Mucosa of descending colon (tissue), 3 donors: Measurements from ENCODE around the gene TSPAN18. TPM values are rescaled to one million over a fixed set of nuclear protein-coding genes. Genes with fewer than 3 reads are reported as not detected.

ENCODE experiments used
- ATAC-seq: fragments of 200-7000 bp; cut with Tn5 transposase; one replicate; pipeline ENCODE4 v1.9.1; 2020; ENCODE audit warnings: mild to moderate bottlenecking, moderate library complexity
- DNase-seq, 3 donors: peaks; one replicate each; pipeline ENCODE4 v3.0.0-alpha.2; 2020
- H3K36me3 ChIP-seq: fragments of 200-600 bp; one replicate; pipeline ENCODE4 v1.8.0; 2021; ENCODE audit warnings: low read depth, mild to moderate bottlenecking
- H3K4me1 ChIP-seq: fragments of 200-600 bp; one replicate; pipeline ENCODE4 v1.8.0; 2021; ENCODE audit warnings: low read depth, mild to moderate bottlenecking
- H3K4me3 ChIP-seq: fragments of 200-600 bp; one replicate; pipeline ENCODE4 v1.8.0; 2021; ENCODE audit warnings: mild to moderate bottlenecking
- H3K9me3 ChIP-seq: fragments of 200-600 bp; one replicate; pipeline ENCODE4 v1.8.0; 2021; ENCODE audit warnings: mild to moderate bottlenecking
- intact Hi-C, 2 donors: fragments of 100-400 bp; cut with DNase I in 1 of 2; cut with micrococcal nuclease in 1 of 2; formaldehyde crosslinking; loops; one replicate each; pipeline versions ENCODE4 v1.11.0 to v1.11.1; 2022; cut with DNase I, micrococcal nuclease
- total RNA-seq, 3 donors: library from RNA; stranded (reverse); fragmentation: NEBNext Ultra II Directional in 2 of 3; extraction: Animal tissue kit (Norgen Biotek cat#: 25700) in 2 of 3; gene quantifications; one replicate each; pipeline versions ENCODE4 v1.2.1 to v1.2.4, GENCODE V29; 2021 to 2023
- TF ChIP-seq, protein P1 (sequence below): fragments of 200-600 bp; IDR thresholded peaks from one replicate; pipeline ENCODE4 v1.8.0; 2022; ENCODE audit warnings: antibody characterized with exemption, mild to moderate bottlenecking
- donor health status: DM: no; HTN: no; CAD: no; lungs with moderate emphysema.
- donor health status: DM: no; HTN: no; CAD: no.
- donor health status: DM: no; HTN: yes; CAD: no.

TSPAN18 gene
- total RNA-seq, 3 donors from 2014 or later = 3.6 to 63.2 (median 8.5) TPM

DNA sequence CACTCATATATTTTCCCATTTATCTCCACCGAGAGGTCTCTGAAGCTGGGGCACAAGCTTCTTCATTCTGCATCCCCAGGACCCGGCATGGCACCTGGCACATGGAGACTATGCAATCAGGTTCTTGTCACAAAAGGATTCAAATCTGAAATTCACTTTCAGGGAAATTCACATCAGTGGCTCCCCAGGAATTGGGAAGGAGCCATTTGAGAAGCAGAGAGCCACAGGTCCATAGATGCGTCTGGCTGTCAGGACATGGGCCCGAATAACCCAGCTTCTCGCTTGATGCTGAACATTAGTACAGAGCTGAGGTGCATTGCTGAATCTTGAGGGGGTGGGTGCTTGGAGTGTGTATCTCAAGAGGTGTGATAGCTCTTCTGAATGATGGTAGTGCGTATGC lies 82.5 kb downstream of the TSPAN18 start:
- DNase-seq (no peak), ATAC-seq (no peak)
- no peaks in the 10 kb centered on the region for H3K4me1 ChIP-seq
- H3K36me3 ChIP-seq = no peaks in the 10 kb centered on the region
- intact Hi-C loops = no loop called here
- TF ChIP-seq, protein P1, sequence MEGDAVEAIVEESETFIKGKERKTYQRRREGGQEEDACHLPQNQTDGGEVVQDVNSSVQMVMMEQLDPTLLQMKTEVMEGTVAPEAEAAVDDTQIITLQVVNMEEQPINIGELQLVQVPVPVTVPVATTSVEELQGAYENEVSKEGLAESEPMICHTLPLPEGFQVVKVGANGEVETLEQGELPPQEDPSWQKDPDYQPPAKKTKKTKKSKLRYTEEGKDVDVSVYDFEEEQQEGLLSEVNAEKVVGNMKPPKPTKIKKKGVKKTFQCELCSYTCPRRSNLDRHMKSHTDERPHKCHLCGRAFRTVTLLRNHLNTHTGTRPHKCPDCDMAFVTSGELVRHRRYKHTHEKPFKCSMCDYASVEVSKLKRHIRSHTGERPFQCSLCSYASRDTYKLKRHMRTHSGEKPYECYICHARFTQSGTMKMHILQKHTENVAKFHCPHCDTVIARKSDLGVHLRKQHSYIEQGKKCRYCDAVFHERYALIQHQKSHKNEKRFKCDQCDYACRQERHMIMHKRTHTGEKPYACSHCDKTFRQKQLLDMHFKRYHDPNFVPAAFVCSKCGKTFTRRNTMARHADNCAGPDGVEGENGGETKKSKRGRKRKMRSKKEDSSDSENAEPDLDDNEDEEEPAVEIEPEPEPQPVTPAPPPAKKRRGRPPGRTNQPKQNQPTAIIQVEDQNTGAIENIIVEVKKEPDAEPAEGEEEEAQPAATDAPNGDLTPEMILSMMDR = no peak
- H3K4me3 ChIP-seq = no peak overlapping the region
- no peaks in the 10 kb centered on the region for H3K9me3 ChIP-seq

DNA sequence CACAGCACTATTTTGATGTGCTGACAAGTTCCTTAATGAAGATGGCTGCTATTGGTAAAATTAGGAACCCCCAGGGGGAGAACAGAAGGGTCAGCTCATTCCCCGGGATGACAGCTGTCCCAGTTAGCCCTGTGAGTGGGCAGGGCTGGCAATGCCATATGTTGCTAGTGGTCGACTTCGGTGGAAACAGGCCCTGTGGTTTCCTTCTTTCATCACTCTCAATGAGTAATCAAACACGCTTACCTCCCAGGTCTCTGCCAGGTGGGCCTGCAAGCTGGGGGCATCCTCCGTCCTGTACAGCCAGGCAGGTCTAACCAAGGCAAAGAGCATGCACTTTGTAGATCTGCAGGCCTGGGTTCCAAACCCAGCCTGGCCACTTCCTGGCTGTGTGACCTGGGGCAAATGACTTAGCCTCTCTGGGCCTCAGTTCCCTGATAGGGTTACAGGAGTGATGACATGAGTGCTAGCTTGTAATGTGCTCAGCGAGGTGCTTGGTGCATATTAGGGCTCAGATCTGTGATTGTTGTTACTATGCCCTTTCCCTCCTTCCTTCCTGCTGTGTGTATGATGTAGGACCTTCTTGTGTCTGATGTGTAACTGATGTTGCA lies 85.2 kb downstream of the TSPAN18 start:
- DNase-seq = no peak
- Histone ChIP-seq H3K4me3 (no peak overlapping the region), H3K4me1 (no peaks in the 10 kb centered on the region), H3K36me3 (no peaks in the 10 kb centered on the region), H3K9me3 (no peaks in the 10 kb centered on the region)
- intact Hi-C loops = no loop called here
- no peak for ATAC-seq
- TF ChIP-seq, protein P1 = no peak

DNA sequence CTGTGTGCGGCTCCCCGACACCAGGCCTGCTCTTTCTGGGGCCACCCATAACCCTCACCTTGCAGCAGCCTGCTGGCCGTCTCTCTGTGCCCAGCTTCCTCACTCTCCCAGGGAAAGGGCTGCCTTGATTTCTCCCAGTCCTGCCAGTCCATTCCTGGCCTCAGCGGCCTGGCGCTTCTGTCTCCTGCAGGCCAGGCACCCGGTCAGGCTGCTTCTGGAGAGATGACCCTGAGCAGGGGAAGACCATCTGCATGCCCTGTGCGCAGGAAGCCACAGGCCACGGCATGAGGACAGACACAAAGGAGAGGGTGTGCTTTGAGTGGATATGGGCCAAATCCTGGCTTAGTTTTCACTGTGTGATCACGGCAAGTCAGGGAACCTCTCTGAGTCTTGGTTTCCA lies 86.2 kb downstream of the TSPAN18 start:
- Histone ChIP-seq H3K9me3 (no peaks in the 10 kb centered on the region), H3K4me3 (no peak overlapping the region), H3K4me1 (no peaks in the 10 kb centered on the region), H3K36me3 (no peaks in the 10 kb centered on the region)
- DNase-seq = no peak
- TF ChIP-seq, protein P1 = no peak
- intact Hi-C loops = no loop called here
- ATAC-seq = no peak

DNA sequence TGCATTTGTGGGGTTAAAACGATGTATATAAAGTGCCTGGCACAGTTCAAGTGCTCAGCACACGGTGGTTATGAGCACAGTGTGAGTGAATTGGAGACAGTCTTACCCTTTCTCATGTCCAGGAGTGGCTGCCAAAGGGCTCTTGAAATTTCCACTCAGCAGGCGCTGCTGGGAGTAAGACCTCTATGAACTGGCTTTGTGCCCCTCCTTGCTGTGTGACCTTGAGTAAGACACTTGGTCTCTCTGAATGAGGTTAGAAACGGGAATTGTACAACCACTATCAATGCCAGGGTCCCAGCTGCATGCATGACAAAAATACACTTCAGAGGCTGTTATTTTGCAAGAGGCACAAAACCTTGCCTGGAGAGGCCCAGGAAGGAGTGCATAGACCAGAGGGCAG lies 86.6 kb downstream of the TSPAN18 start:
- intact Hi-C loops = no loop called here
- no peaks in the 10 kb centered on the region for H3K36me3 ChIP-seq
- DNase-seq = no peak
- H3K9me3 ChIP-seq = no peaks in the 10 kb centered on the region
- no peak overlapping the region for H3K4me3 ChIP-seq
- no peaks in the 10 kb centered on the region for H3K4me1 ChIP-seq
- TF ChIP-seq, protein P1 = no peak
- no peak for ATAC-seq

DNA sequence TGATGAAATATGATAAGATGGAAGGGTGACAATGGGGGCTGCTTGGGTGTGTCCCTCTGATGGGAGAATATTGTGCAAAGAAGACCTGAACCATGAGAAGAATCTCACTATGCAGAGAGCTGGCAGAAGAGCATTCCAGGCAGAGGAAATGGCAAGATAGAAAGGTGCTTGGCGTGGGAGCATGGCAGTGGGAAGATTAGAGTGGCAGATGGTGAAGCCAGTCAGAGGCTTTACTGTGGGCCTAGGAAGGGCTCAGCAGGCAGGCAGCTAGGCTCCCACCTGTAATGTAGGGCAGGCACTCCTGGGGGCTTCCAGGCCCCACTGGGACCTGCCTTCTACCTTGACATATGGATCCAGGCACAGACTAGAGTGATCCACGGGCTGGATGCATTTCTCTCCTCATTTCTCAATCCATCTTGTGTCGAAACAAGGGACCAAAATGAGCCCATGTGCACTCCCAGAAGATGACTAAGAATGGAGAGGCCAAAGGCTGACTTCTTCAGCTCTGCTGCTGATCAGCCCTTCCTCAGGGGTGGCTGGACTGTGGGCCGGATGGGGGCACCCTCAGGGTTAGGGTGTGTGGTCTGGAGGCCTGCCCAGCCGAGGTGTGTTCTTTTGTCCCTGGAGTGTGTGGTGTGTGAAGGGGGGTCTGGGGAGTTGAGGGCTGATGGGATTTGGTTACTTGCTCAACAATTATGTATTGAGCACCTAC lies 88.3 kb downstream of the TSPAN18 start:
- no peak overlapping the region for H3K4me3 ChIP-seq
- H3K9me3 ChIP-seq = no peaks in the 10 kb centered on the region
- TF ChIP-seq, protein P1 = no peak
- DNase-seq (no peak), ATAC-seq (no peak)
- no peaks in the 10 kb centered on the region for H3K4me1 ChIP-seq
- no peaks in the 10 kb centered on the region for H3K36me3 ChIP-seq
- intact Hi-C loops = no loop called here
